Caco-2 (cell line): ENCODE measurements around the gene HIPK2. TPM values are rescaled to one million over a fixed set of nuclear protein-coding genes. Genes with fewer than 3 reads are reported as not detected.

ENCODE experiments used
- BruUV-seq: library from RNA; stranded (reverse); fragments of 400-500 nt; replicated peaks from 2 replicates; lab custom pipeline; 2021; lab: Mats Ljungman, UMichigan
- CTCF ChIA-PET: fragments of 300-600 bp; sonication (Branson Sonifier 250); formaldehyde crosslinking; loops from one replicate; lab custom pipeline; 2022; ENCODE audit warnings: antibody characterized with exemption; lab: Charles Lee
- POLR2A ChIA-PET: fragments of 300-600 bp; sonication (Branson Sonifier 250); formaldehyde crosslinking; loops from one replicate; lab custom pipeline; 2022; ENCODE audit warnings: antibody characterized with exemption; lab: Charles Lee
- DNase-seq, 2 experiments: peaks; one replicate each; pipeline versions ENCODE4 v3.0.0 to v3.0.0-alpha.2; 2020 to 2022
- H3K27me3 ChIP-seq: replicated peaks from 2 replicates; pipeline ENCODE4 v1.6.0; 2011; ENCODE audit warnings: low read length; ENCODE audit not compliant: control insufficient read depth, insufficient read depth
- H3K36me3 ChIP-seq: 2 replicates; pipeline ENCODE4 v1.5.1; 2011; ENCODE audit warnings: low read length; ENCODE audit not compliant: control insufficient read depth, insufficient read depth
- H3K4me1 ChIP-seq: fragments of 250-450 bp; sonication (Bioruptor Pico); 2 replicates; pipeline ENCODE4 v1.5.1; 2020; ENCODE audit warnings: mild to moderate bottlenecking
- H3K4me3 ChIP-seq: 2 replicates; pipeline ENCODE4 v1.5.1; 2011; ENCODE audit warnings: low read depth, mild to moderate bottlenecking, control low read depth, low read length
- H3K9me3 ChIP-seq: fragments of 250-450 bp; sonication (Bioruptor Pico); 2 replicates; pipeline ENCODE4 v1.5.1; 2020; ENCODE audit warnings: mild to moderate bottlenecking, moderate library complexity
- H3K27ac Mint-ChIP-seq: one replicate; pipeline ENCODE4 v1.8.0; 2022; ENCODE audit warnings: mixed read lengths; ENCODE audit not compliant: unreplicated experiment
- H3K27me3 Mint-ChIP-seq: one replicate; pipeline ENCODE4 v1.8.0; 2022; ENCODE audit warnings: mixed read lengths; ENCODE audit not compliant: insufficient read depth, unreplicated experiment
- H3K36me3 Mint-ChIP-seq: one replicate; pipeline ENCODE4 v1.8.0; 2022; ENCODE audit warnings: mild to moderate bottlenecking, mixed read lengths; ENCODE audit not compliant: insufficient read depth, unreplicated experiment
- H3K4me1 Mint-ChIP-seq: one replicate; pipeline ENCODE4 v1.8.0; 2022; ENCODE audit warnings: low read depth, mixed read lengths; ENCODE audit not compliant: unreplicated experiment
- H3K4me3 Mint-ChIP-seq: one replicate; pipeline ENCODE4 v1.8.0; 2022; ENCODE audit warnings: mild to moderate bottlenecking, moderate library complexity, mixed read lengths; ENCODE audit not compliant: unreplicated experiment
- H3K9me3 Mint-ChIP-seq: one replicate; pipeline ENCODE4 v1.8.0; 2022; ENCODE audit warnings: mixed read lengths; ENCODE audit not compliant: unreplicated experiment
- intact Hi-C: fragments of 100-400 bp; cut with micrococcal nuclease; formaldehyde crosslinking; loops from one replicate; pipeline ENCODE4 v1.10.0; 2022; ENCODE audit not compliant: unreplicated experiment
- total RNA-seq: library from RNA; stranded (reverse); gene quantifications from 2 replicates; pipeline ENCODE4 v1.2.3, GENCODE V29; 2022
- TF ChIP-seq, protein P1 (sequence below), 2 experiments: fragments of 200-600 bp in 1 of 2; IDR thresholded peaks; 1 replicate in 1 of 2; 2 replicates in 1 of 2; pipeline versions ENCODE4 v1.5.1 to v1.8.0; 2011 to 2022; ENCODE audit warnings: antibody characterized with exemption in 1 of 2, control low read depth in 1 of 2, inconsistent platforms in 1 of 2, low read depth in 1 of 2, low read length in 1 of 2, mild to moderate bottlenecking in 1 of 2, moderate library complexity in 1 of 2; ENCODE audit not compliant: insufficient read depth in 1 of 2, severe bottlenecking in 1 of 2, unreplicated experiment in 1 of 2

Gene HIPK2
- total RNA-seq, 1 experiment from 2014 or later, result 42.8 TPM

GRCh38 chr7:139618482-139619366 lies 159.1 kb downstream of the HIPK2 start:
- Mint-ChIP-seq H3K4me1 (peaks cover 6% of the 10 kb centered on the region), H3K9me3 (no peaks in the 10 kb centered on the region), H3K4me3 (no peak overlapping the region), H3K27me3 (no peaks in the 10 kb centered on the region), H3K27ac (no peak overlapping the region), H3K36me3 (no peaks in the 10 kb centered on the region)
- ChIA-PET CTCF (interaction anchor here (0.5 to 2.9 kb wide), 23 partner anchors 8 to 1414 kb away, joined by 3 to 17 read pairs (median 4); partner anchors contain the start of gene KLRG2), POLR2A (no interaction called here)
- H3K9me3 ChIP-seq, result no peaks in the 10 kb centered on the region
- no peak overlapping the region for H3K4me3 ChIP-seq
- H3K27me3 ChIP-seq, result no peaks in the 10 kb centered on the region
- BruUV-seq, result no TSS peak
- H3K4me1 ChIP-seq, result no peaks in the 10 kb centered on the region
- H3K36me3 ChIP-seq, result no peaks in the 10 kb centered on the region
- TF ChIP-seq, protein P1, sequence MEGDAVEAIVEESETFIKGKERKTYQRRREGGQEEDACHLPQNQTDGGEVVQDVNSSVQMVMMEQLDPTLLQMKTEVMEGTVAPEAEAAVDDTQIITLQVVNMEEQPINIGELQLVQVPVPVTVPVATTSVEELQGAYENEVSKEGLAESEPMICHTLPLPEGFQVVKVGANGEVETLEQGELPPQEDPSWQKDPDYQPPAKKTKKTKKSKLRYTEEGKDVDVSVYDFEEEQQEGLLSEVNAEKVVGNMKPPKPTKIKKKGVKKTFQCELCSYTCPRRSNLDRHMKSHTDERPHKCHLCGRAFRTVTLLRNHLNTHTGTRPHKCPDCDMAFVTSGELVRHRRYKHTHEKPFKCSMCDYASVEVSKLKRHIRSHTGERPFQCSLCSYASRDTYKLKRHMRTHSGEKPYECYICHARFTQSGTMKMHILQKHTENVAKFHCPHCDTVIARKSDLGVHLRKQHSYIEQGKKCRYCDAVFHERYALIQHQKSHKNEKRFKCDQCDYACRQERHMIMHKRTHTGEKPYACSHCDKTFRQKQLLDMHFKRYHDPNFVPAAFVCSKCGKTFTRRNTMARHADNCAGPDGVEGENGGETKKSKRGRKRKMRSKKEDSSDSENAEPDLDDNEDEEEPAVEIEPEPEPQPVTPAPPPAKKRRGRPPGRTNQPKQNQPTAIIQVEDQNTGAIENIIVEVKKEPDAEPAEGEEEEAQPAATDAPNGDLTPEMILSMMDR (IDR thresholded peaks at IDR 0.05; ENCODE audit: insufficient read depth in 1 of 2, low read depth in 1 of 2, low read length in 1 of 2, severe bottlenecking in 1 of 2, unreplicated experiment in 1 of 2), result peak; percentile 49 to 66
- intact Hi-C loops, result loop anchor here (1.0 kb wide), 2 partner anchors 209 to 384 kb away; no protein-coding TSS in a partner anchor
- DNase-seq, result peak; percentile 56 to 72

- Mint-ChIP-seq H3K27ac (no peak overlapping the region), H3K36me3 (no peaks in the 10 kb centered on the region), H3K27me3 (no peaks in the 10 kb centered on the region), H3K4me3 (no peak overlapping the region), H3K4me1 (peaks cover 6% of the 10 kb centered on the region), H3K9me3 (no peaks in the 10 kb centered on the region)
- DNase-seq, result no peak
- intact Hi-C loops, result no loop called here
- ChIA-PET POLR2A (no interaction called here), CTCF (interaction anchor here (1.1 to 2.9 kb wide), 3 partner anchors 15 to 386 kb away, joined by 3 to 17 read pairs (median 3); no protein-coding TSS in a partner anchor)
- Histone ChIP-seq H3K27me3 (no peaks in the 10 kb centered on the region), H3K4me3 (no peak overlapping the region), H3K4me1 (no peaks in the 10 kb centered on the region), H3K36me3 (no peaks in the 10 kb centered on the region), H3K9me3 (no peaks in the 10 kb centered on the region)
- no TSS peak for BruUV-seq
- TF ChIP-seq, protein P1 (IDR thresholded peaks at IDR 0.05; ENCODE audit: insufficient read depth in 1 of 2, low read depth in 1 of 2, low read length in 1 of 2, severe bottlenecking in 1 of 2, unreplicated experiment in 1 of 2), result no peak
These were observed 160.7 kb downstream of the HIPK2 start for GRCh38 chr7:139617074-139617473.

DNA sequence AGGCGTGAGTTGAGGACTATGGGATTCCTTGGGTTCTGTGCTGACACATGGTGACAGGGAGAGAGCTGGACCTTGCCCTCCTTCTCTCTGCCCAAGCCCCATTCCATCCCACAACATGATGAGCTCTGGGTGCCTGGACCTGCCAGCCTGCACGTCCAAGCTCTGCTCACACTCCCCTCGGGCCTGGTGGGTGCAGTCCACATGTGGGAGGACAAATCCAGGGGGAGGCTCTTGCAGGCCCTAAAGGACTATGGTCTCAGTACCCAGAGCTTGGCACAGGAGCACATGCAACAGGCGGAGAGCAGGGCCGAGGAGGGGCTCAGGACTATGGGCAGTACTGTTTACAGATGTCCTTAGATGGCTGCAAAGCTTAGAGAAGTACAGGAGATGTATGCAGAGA lies 162.9 kb downstream of the HIPK2 start:
- Histone ChIP-seq H3K27me3 (no peaks in the 10 kb centered on the region), H3K4me1 (no peaks in the 10 kb centered on the region), H3K36me3 (no peaks in the 10 kb centered on the region), H3K4me3 (no peak overlapping the region), H3K9me3 (no peaks in the 10 kb centered on the region)
- intact Hi-C loops, result no loop called here
- Mint-ChIP-seq H3K9me3 (no peaks in the 10 kb centered on the region), H3K36me3 (no peaks in the 10 kb centered on the region), H3K27ac (no peak overlapping the region), H3K27me3 (no peaks in the 10 kb centered on the region), H3K4me3 (no peak overlapping the region), H3K4me1 (peaks cover 6% of the 10 kb centered on the region)
- CTCF ChIA-PET, result no interaction called here
- POLR2A ChIA-PET, result no interaction called here
- no peak for DNase-seq
- TF ChIP-seq, protein P1 (IDR thresholded peaks at IDR 0.05; ENCODE audit: insufficient read depth in 1 of 2, low read depth in 1 of 2, low read length in 1 of 2, severe bottlenecking in 1 of 2, unreplicated experiment in 1 of 2), result no peak
- BruUV-seq, result no TSS peak
